Aorta (tissue), 5 donors: Measurements from ENCODE around the gene MT1X. TPM values are rescaled to one million over a fixed set of nuclear protein-coding genes. Genes with fewer than 3 reads are reported as not detected.
"Not testable (repeated sequence)": the region's sequence is repeated elsewhere in the genome, so short reads cannot be mapped to it uniquely, and the experiment has no call there.

Source experiments
- ATAC-seq: fragments of 200-7000 bp; cut with Tn5 transposase; one replicate; pipeline ENCODE4 v1.9.1; 2022; ENCODE audit warnings: moderate library complexity; ENCODE audit not compliant: low FRiP score
- DNase-seq, 2 donors: peaks; one replicate each; pipeline ENCODE4 v3.0.0-alpha.2; 2020
- H3K27ac ChIP-seq, 2 donors: one replicate each; pipeline ENCODE4 v1.5.1; 2013; ENCODE audit warnings: low read length in 2 of 2, mild to moderate bottlenecking in 2 of 2, moderate library complexity in 2 of 2, control low read depth in 1 of 2, inconsistent platforms in 1 of 2, low read depth in 1 of 2
- H3K27me3 ChIP-seq, 2 donors: one replicate each; pipeline ENCODE4 v1.6.1; 2013; ENCODE audit warnings: control low read depth in 1 of 2, low read length in 1 of 2, mild to moderate bottlenecking in 1 of 2, moderate library complexity in 1 of 2; ENCODE audit not compliant: insufficient read depth in 2 of 2, control insufficient read depth in 1 of 2
- H3K36me3 ChIP-seq, 2 donors: one replicate each; pipeline ENCODE4 v1.6.1; 2013; ENCODE audit warnings: control low read depth in 1 of 2, low read length in 1 of 2, mild to moderate bottlenecking in 1 of 2; ENCODE audit not compliant: insufficient read depth in 2 of 2, control insufficient read depth in 1 of 2
- H3K4me1 ChIP-seq, 2 donors: one replicate each; pipeline ENCODE4 v1.6.1; 2013; ENCODE audit warnings: low read length in 2 of 2, control low read depth in 1 of 2, mild to moderate bottlenecking in 1 of 2, moderate library complexity in 1 of 2; ENCODE audit not compliant: insufficient read depth in 2 of 2, control insufficient read depth in 1 of 2
- H3K4me3 ChIP-seq, 2 donors: one replicate each; pipeline ENCODE4 v1.5.1; 2013; ENCODE audit warnings: low read length in 2 of 2, control low read depth in 1 of 2, mild to moderate bottlenecking in 1 of 2
- H3K9me3 ChIP-seq: one replicate; pipeline ENCODE4 v1.6.1; 2013; ENCODE audit warnings: mild to moderate bottlenecking, low read length; ENCODE audit not compliant: control insufficient read depth
- WGBS, 2 donors: extraction: QIAGEN DNeasy Blood & Tissue Kit; methylation state at CpG; one replicate each; pipeline ENCODE4 v1.1.7; 2013; 5-methylcytosine and 5-hydroxymethylcytosine counted together
- intact Hi-C, 2 donors: fragments of 100-400 bp; cut with DNase I; formaldehyde crosslinking; loops; one replicate each; pipeline versions ENCODE4 v1.14.2 to v1.15.0; 2022
- polyA plus RNA-seq, 2 donors: library from polyadenylated mRNA; stranded (reverse); fragments of 200-250 nt; gene quantifications; one replicate each; pipeline ENCODE4 v1.2.3, GENCODE V29; 2013
- total RNA-seq, 2 donors: library from RNA; stranded (reverse); fragmentation: NEBNext Ultra II Directional; extraction: Animal tissue kit (Norgen Biotek cat#: 25700); gene quantifications; one replicate each; pipeline ENCODE4 v1.2.1, GENCODE V29; 2021
- donor health status: healthy with polysubstance abuse.
- donor health status: Bipolar disorder and iron deficiency.
- donor health status: DM: no; HTN: no; CAD: no.
- donor health status: DM: no; HTN: no; CAD: no.
- donor health status: DM: yes; HTN: yes; CAD: no.

Gene MT1X
- total and polyA plus RNA-seq, 4 donors, result 62.0 to 1,132 (median 418) TPM

DNA sequence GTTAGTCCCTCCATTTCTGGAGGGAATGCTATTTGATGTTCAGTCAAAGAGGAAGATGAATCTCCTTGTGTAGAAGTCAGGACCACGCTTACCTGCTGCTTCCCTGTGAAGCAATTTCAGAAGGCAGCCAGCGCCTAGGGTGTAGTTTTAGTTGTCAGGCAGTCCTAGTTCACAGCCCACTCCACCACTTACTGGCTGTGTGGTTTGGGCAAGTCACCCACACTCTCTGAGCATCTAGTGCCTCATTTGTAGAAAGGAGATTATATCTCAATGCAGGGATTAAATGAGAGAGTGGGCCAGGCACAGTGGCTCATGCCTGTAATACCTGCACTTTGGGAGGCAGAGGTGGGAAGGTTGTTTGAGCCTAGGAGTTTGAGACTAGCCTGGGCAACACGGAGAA lies 10.1 kb upstream of the MT1X start:
- H3K4me1 ChIP-seq, H3K27ac ChIP-seq, DNase-seq, H3K36me3 ChIP-seq, H3K27me3 ChIP-seq, ATAC-seq, H3K4me3 ChIP-seq, H3K9me3 ChIP-seq, intact Hi-C loops: not testable (repeated sequence)
- 78 to 93% methylated on average over 3 of the region's 3 CpGs for WGBS, 2 donors

DNA sequence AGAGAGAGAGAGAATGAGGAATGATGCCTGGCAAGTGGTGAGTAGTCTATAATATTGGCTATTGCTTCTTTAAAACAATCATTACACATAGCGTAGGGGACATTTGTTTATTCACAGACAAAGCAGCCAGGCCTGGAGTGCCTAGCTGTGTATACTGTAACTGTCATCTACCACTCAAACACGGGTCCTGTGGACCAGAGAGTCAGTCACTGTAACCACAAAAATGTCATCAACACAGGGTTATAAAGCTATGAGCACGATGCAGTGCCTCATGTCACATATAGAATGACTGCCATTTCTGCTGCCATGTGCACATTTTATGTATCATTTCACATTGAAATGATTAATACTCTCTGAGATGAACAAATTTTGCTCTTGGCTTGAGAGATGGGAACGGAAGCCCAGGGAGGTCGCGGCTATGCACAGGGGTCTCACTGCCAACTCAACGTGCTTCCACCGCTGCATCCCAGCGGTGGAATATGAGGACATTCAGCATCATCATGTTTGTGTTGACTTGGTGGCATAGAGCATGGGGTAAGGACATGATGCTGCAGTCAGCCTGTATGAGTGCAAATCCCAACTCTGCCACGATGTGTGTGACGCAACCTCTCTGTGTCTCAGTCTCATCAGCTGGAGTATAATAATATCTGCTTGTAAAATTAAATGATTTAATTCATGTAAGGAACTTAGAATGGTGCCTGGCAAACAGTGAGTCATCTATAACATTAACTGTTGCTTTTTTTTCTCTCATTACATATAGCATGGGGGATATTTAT lies 9.3 kb upstream of the MT1X start:
- Histone ChIP-seq H3K27me3 (no peaks in the 10 kb centered on the region), H3K36me3 (no peaks in the 10 kb centered on the region), H3K27ac (no peak overlapping the region), H3K4me3 (no peak overlapping the region), H3K4me1 (no peaks in the 10 kb centered on the region), H3K9me3 (no peaks in the 10 kb centered on the region)
- WGBS, 2 donors, result 89% methylated on average over 11 of the region's 11 CpGs
- intact Hi-C loops, result no loop called here
- no peak for ATAC-seq
- DNase-seq, result no peak

DNA sequence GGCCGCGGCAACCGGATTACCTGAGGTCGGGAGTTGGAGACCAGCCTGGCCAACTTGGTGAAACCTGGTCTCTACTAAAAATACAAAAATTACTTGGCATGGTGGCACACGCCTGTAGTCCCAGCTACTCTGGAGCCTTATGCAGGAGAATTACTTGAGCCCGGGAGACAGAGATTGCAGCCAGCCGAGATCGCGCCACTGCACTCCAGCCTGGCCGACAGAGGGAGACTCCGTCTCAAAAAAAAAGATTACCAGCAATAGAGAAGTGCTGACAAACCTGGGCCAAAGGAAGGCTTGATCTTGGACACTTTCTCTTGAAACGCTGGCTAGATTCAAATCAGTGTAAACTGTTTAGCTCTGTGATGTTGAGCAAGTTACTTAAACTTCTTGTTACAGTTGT lies 8.3 kb upstream of the MT1X start:
- Histone ChIP-seq H3K4me3 (no peak overlapping the region), H3K27ac (no peak overlapping the region), H3K27me3 (no peaks in the 10 kb centered on the region), H3K9me3 (no peaks in the 10 kb centered on the region), H3K36me3 (no peaks in the 10 kb centered on the region), H3K4me1 (no peaks in the 10 kb centered on the region)
- 44 to 46% methylated on average over 12 of the region's 12 CpGs for WGBS, 2 donors
- intact Hi-C loops, result loop anchor here in 1 of 2 donors (2.0 kb wide), 1 partner anchor 29 kb away; no protein-coding TSS in a partner anchor
- ATAC-seq (no peak), DNase-seq (no peak)

DNA sequence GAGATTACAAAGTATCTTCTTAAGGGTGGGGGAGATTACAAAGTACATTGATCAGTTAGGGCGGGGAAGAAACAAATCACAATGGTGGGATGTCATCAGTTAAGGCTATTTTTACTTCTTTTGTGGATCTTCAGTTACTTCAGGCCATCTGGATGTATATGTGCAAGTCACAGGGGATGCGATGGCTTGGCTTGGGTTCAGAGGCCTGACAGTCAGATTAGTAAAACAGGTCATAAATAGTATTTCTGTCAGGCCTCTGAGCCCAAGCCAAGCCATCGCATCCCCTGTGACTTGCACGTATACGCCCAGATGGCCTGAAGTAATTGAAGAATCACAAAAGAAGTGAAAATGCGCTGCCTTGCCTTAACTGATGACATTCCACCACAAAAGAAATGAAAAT lies 7.7 kb upstream of the MT1X start:
- not testable (repeated sequence) for H3K4me3 ChIP-seq, H3K9me3 ChIP-seq, H3K27ac ChIP-seq, ATAC-seq, DNase-seq, H3K36me3 ChIP-seq, H3K27me3 ChIP-seq, H3K4me1 ChIP-seq
- WGBS, 2 donors, result 94 to 96% methylated on average over 6 of the region's 6 CpGs
- intact Hi-C loops, result loop anchor here in 1 of 2 donors (2.0 kb wide), 1 partner anchor 28 kb away; no protein-coding TSS in a partner anchor

DNA sequence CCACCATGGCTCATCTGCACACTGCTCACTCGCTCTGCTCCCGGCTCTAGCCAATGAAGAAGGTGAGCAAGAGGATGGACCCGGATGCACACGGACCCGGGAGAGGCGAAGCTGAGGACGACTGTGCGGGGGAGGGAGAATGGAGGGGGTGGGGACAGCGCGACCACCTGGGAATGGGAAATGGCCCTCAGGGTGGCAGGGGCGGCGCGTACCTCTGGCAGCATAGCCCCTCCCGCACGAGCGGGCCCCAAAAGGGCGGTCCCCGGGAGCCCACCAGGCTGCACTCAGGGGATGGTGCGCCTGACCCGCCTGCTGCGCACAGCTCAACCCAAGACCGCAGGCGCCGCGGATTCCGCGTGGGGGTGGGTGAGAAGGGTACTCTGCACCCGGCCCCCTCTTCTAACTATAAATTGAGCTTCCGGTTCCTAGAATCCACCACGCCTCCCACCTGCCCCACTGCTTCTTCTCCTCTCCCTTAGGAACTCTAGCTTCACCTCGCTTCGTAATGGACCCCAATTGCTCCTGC lies 6.5 kb upstream of the MT1X start:
- H3K4me1 ChIP-seq, result no peaks in the 10 kb centered on the region
- WGBS, 2 donors, result 8 to 9% methylated on average over 18 to 32 of the region's 32 CpGs
- H3K27ac ChIP-seq, result no peak overlapping the region
- ATAC-seq, result peak; percentile 53
- no peak for DNase-seq
- H3K4me3 ChIP-seq, result no peak overlapping the region
- intact Hi-C loops, result loop anchor here in 1 of 2 donors (2.0 kb wide), 1 partner anchor 27 kb away; no protein-coding TSS in a partner anchor
- no peaks in the 10 kb centered on the region for H3K27me3 ChIP-seq
- H3K36me3 ChIP-seq, result no peaks in the 10 kb centered on the region
- no peaks in the 10 kb centered on the region for H3K9me3 ChIP-seq

DNA sequence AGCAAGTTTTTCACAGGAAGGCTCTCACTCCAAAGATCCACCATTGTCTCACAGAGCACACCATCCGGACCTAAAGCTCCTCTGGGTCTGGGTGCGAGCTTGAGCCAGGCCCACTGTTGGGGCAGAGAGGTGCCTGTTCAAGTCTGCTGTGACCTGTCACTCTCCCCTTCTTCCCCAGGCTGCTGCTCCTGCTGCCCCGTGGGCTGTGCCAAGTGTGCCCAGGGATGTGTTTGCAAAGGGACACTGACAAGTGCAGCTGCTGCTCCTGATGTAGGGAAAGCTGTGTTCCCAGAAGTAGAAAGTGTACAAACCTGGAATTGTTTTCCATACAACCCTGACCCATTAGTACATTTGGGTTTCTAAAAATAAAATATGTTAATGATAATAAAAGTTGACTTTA lies 4.8 kb upstream of the MT1X start:
- H3K4me1 ChIP-seq, result no peaks in the 10 kb centered on the region
- H3K4me3 ChIP-seq, result no peak overlapping the region
- no peaks in the 10 kb centered on the region for H3K27me3 ChIP-seq
- intact Hi-C loops, result no loop called here
- DNase-seq (no peak), ATAC-seq (no peak)
- H3K27ac ChIP-seq, result no peak overlapping the region
- H3K9me3 ChIP-seq, result no peaks in the 10 kb centered on the region
- WGBS, 2 donors, result 62 to 64% methylated on average over 3 of the region's 3 CpGs
- no peaks in the 10 kb centered on the region for H3K36me3 ChIP-seq

DNA sequence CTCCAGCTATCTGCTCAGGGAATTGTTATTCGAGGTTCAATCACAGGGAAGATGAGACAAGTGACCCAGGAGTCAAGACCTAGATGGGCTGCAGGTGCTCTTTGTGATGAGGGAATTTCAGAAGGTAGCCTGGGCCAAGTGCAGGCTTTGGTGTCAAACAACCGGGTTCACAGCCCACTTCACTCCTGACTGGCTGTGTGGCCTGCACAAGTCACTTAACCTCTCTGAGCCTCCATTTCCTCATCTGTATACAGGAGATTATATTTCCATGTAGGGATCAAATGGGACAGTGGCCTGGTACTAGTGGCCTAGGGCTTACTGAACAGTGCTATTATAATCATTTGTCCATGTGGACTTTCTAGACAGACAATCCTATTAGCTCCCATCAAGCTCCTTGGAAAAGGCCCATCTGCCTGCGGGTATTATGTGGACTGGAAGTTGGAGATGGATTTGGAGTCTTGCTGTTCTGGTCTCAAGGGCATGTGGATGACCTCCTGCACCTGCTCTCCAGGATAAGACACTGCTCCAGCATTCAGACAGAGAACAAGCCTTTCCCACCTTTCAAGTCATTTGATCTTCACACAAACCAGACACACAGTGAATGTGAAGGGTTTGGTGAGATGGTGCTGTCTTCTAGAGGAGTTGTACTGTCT lies 3.1 kb upstream of the MT1X start:
- intact Hi-C loops, result no loop called here

DNA sequence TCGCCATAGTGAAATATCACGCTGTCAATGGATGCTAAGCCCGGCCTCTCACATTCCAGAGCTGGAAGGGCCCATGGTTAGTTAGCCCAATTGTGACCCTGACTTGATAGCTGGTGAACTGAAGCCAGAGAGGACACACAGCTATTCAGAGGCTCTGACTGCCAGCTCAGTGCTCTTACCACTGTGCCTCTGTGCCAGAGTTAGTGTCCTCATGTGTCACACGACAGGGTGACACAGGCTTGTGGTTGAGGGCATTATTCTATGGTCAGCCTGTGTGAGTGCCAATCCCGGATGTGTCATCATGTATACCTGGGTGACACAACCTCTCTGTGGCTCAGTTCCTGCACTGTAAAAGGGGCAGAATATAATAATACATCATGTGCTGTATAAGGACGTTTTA lies 2.5 kb upstream of the MT1X start:
- H3K36me3 ChIP-seq, result no peaks in the 10 kb centered on the region
- ATAC-seq (no peak), DNase-seq (no peak)
- H3K4me3 ChIP-seq, result no peak overlapping the region
- H3K9me3 ChIP-seq, result no peaks in the 10 kb centered on the region
- no peaks in the 10 kb centered on the region for H3K4me1 ChIP-seq
- no peaks in the 10 kb centered on the region for H3K27me3 ChIP-seq
- intact Hi-C loops, result loop anchor here (5.0 kb wide), 2 partner anchors 38 to 73 kb away; partner anchors contain the start of gene MT2A (in 1 of the 2)
- 90 to 96% methylated on average over 6 of the region's 6 CpGs for WGBS, 2 donors
- H3K27ac ChIP-seq, result no peak overlapping the region

More for the DNA sequence above, 3.1 kb upstream of the MT1X start:
- Histone ChIP-seq H3K36me3 (no peaks in the 10 kb centered on the region), H3K27me3 (no peaks in the 10 kb centered on the region), H3K4me3 (no peak overlapping the region), H3K27ac (no peak overlapping the region), H3K9me3 (no peaks in the 10 kb centered on the region), H3K4me1 (no peaks in the 10 kb centered on the region)
- WGBS, 2 donors, result 95 to 96% methylated on average over 3 of the region's 3 CpGs
- no peak for DNase-seq
- no peak for ATAC-seq
